DMS53 treated with DMSO at 0.1 percent for 48 hours (cell line): ENCODE measurements around the gene REPIN1.

Experiments
- DNase-seq: peaks from one replicate; lab custom pipeline; 2025; ENCODE audit not compliant: unreplicated experiment; lab: John Stamatoyannopoulos, UW

The REPIN1 gene

DNA sequence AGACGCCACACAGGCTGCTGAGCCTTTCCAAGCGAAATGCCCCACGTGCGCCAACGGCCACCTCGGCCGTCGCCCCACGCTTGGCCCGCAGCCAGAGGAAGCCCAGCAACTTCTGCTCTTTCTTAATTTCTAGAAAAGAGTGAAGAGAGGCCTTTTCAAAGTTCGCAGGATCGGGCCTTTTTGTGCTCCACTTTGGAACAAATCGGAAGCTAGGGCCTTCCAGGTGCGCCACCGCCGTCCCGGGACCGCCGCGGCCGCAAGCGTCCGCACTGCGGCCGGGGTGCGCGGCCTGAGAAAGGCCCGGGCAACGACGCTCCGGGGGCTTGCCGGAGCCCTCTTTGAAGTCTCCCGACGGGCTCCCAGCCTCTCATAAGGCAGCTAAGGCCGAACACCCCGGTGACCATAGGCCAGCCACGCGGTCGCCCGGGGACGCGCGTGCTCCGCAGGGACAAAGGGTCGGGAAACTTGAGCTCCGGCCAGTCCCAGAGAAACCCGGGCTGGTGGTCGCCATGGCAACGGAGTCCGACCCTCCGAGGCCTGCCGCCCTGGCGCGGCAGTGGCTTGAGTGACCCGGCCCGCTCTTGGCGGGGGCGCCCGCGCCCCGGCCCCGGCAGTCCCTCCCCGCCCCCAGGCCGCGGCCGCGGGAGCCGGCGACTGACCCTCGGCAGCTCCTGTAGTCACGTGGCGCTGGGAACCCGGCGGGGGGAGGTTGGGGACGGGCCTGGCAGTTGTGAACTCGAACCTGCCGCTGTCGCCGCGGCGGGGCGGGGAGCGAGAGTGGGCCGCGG lies at the start of gene REPIN1:
Gene REPIN1, plus strand, starts transcription at position 727 of the 788 bp plus-strand sequence. CDS start 890 bp downstream, outside the sequence.
- DNase-seq = peak; percentile 81

DNA sequence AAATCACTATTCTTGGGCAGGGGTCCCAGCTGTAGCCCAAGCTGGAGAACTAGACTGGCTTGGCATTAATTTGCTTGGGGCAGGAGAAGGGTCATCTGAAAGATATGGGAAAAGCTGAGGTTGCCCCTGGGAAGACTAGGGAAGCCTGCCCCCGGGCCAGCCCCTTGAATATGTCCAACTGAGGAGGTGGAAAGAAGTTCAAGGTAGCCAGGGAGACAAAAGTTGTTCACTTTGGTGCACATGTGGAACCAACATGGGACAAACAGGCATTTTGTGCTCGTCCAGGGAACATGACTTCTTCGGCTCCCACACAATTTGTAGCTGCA lies 46.9 kb upstream of the REPIN1 start:
- DNase-seq = no peak

GRCh38 chr7:150322114-150322832 lies 46.3 kb upstream of the REPIN1 start:
- peak; percentile 14 for DNase-seq

DNA sequence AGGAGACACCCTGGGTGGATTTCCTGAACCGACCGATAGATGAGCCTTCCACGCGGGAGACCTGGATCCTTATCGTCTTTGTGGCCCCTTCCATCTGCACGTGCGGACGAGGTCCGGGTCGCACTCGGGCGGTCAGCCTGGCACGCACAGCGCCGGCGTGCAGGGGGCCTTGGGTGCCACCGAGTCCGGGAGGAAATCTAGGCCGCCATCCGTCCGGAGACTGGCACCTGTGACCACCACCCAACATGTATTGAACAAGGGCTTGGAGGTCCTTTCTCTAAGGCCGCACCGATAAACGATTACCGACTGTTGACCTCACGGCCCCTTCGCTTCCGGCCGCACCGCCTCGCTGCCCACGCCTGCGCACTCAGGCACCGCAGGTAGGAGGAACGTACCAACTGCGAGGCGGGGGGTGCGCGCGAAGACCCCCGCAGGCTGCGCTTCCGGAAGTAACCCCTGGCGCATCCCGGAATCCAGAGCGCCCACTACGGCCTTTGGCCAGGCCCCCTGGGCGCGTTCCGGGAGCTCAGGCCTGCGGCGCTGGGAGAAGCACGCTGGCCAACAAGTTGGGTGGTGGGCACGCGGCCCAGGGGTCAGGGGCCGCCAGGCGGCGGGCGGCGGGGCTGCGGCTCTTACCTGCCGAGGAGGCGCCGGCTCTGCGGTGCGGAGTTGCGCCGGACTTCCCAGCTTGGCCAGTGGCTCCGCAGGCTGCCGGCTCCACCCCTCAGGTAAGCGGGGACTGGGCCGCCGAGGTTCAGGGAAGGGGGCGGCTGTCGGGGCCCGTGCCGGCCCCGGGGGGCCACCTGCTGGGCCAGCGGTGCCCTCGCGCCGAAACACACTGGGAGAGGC lies 45.6 kb upstream of the REPIN1 start, which contains the start of the genes ACTR3C and LRRC61:
Gene ACTR3C, minus strand, starts transcription at position 713 of the 849 bp plus-strand sequence. CDS start 28,249 bp downstream, outside the sequence.
Gene LRRC61, plus strand, starts transcription at position 523 of the 849 bp plus-strand sequence. CDS start 13,507 bp downstream, outside the sequence.
- peak; percentile 70 for DNase-seq

- DNase-seq = peak; percentile 61
Observed at GRCh38 chr7:150323682-150324372, 44.8 kb upstream of the REPIN1 start.

- no peak for DNase-seq
Observed at GRCh38 chr7:150324373-150324961, 44.2 kb upstream of the REPIN1 start.

- DNase-seq = no peak
Observed at GRCh38 chr7:150325110-150325611, 43.5 kb upstream of the REPIN1 start.

DNA sequence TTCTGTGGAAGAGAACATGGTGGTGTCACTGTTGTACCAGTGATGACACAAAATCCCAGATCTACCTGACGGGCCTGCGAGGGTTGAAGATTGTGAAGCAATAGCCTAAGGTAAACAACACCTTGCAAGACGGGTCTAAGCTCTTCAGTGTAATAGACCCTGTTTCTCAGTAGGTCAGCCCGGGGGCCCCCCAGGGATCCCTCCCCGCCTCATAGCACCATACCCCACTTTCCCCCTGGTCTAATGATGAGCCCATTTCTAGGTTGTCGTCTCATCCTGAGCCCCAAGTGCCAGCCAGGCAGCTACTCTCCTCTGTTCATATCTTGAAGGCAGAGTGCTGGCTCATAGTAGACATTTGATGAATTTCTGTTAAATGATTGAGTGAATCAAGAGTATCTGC lies 42.7 kb upstream of the REPIN1 start:
- DNase-seq = no peak

GRCh38 chr7:150326657-150327268 lies 41.9 kb upstream of the REPIN1 start:
- DNase-seq = no peak

DNA sequence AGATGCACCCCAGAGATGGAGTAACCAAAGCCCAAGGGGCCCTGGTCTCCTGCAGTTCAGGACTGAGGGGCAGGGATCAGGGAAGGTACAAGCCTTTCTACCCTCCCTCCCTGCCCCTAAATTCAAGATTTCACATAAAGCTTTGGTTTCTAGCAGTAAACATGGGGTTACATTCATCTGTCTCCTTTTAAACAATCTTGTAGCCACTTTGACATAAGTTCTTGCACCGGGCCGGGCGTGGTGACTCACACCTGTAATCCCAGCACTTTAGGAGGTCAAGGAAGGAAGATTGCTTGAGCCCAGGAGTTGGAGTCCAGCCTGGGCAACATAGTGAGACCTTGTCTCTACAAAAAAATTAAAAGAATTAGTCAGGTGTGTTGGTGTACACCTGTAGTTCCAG lies 41.3 kb upstream of the REPIN1 start:
- DNase-seq = no peak

- DNase-seq = no peak
Observed at GRCh38 chr7:150329331-150330120, 39.1 kb upstream of the REPIN1 start.

DNA sequence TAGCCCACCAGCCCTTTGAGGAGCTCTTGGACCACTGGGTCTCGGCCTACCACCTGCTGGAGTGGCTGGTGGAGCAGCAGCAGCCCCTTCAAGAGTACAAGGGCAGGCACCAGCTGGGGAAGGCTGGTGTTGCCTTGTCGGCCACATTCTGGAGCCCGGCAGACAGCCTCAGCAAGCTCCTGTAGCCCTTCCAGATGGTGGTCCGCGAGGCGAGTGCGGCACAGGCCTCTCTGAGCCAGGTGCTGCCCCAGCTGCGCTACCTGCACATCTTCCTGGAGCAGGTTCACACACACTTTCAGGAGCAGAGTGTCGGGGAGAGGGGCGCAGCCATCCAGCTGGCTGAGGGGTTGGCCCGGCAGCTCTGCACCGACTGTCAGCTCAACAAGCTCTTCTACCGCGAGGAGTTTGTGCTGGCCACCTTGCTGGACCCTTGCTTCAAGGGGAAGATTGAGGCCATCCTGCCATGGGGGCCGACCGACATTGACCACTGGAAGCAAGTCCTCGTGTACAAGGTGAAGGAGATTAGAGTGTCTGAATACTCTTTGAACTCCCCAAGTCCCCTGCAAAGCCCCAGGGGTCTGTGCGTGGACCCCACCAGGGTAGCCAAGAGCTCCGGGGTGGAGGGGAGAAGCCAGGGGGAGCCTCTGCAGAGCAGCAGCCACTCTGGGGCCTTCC lies 38.3 kb upstream of the REPIN1 start:
- no peak for DNase-seq

- no peak for DNase-seq
Observed at GRCh38 chr7:150332852-150333635, 35.6 kb upstream of the REPIN1 start.

GRCh38 chr7:150333659-150334058 lies 35.0 kb upstream of the REPIN1 start:
- DNase-seq = no peak

DNA sequence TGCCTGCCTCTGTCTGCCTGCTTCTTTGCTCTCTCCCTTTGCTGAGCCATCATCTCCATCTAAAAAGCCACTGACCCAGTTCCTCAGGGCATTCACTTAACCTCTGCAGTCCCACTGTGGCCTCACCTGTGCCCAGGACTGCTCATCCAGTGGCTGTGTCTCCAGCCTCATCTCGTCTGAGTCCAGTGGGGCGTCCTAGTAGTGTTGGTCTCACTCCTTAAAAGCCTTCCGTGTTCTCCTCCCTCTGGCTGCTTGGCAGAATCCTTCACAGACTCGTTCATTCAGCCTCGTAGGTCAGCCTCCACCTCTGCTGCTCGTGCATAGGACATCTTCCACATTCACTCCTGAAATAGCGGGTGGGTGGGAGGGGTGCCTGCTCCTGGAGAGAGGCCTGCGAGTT lies 34.5 kb upstream of the REPIN1 start:
- DNase-seq = no peak

- DNase-seq = no peak
Observed at GRCh38 chr7:150335108-150335773, 33.4 kb upstream of the REPIN1 start.

DNA sequence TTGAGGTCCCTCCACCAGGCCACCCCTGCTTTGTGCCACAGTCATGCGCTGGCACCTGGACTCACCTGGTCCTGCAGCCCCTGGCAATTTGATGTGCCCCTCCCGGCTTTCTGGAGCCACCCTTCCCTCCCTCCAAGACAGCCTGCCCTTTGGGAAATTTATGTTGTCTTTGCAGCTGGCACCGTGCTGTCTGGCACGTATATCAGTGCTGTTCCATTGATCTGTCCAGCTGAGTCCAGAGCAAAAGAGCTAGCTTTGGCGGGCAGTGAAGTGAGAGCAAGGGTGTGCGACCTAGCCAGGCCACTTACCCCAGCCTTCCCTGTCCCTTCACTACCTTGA lies 32.9 kb upstream of the REPIN1 start:
- no peak for DNase-seq
